Bronchial epithelial cell (primary cell): ENCODE measurements around the gene CMTM8. TPM values are rescaled to one million over a fixed set of nuclear protein-coding genes. Genes with fewer than 3 reads are reported as not detected.

Experiments
- DNase-seq: peaks from one replicate; pipeline ENCODE4 v3.0.0-alpha.2; 2010; ENCODE audit warnings: low read depth
- FAIRE-seq: peaks from 2 replicates; lab custom pipeline; 2011; peaks lifted over from hg19 to GRCh38; lab: Jason Lieb, UNC
- H3K27me3 ChIP-seq: 2 replicates; pipeline ENCODE4 v1.5.1; 2011; ENCODE audit warnings: low read length; ENCODE audit not compliant: control insufficient read depth, insufficient read depth
- H3K36me3 ChIP-seq: 2 replicates; pipeline ENCODE4 v1.5.1; 2011; ENCODE audit warnings: low read length; ENCODE audit not compliant: control insufficient read depth, insufficient read depth
- H3K4me3 ChIP-seq: 2 replicates; pipeline ENCODE4 v1.5.1; 2011; ENCODE audit warnings: mild to moderate bottlenecking, low read depth, low read length, control low read depth
- total RNA-seq: library from RNA; depleted of rRNA; stranded (reverse); fragments of >200 nt; gene quantifications from 2 replicates; pipeline ENCODE4 v1.2.1, GENCODE V29; 2014
- TF ChIP-seq, protein P1 (sequence below): IDR thresholded peaks from 2 replicates; pipeline ENCODE4 v1.5.1; 2011; ENCODE audit warnings: mild to moderate bottlenecking, moderate library complexity, low read length, control low read depth, inconsistent platforms; ENCODE audit not compliant: insufficient read depth, severe bottlenecking

CMTM8 gene
- total RNA-seq, 1 donor from 2014 or later: 0.79 TPM

DNA sequence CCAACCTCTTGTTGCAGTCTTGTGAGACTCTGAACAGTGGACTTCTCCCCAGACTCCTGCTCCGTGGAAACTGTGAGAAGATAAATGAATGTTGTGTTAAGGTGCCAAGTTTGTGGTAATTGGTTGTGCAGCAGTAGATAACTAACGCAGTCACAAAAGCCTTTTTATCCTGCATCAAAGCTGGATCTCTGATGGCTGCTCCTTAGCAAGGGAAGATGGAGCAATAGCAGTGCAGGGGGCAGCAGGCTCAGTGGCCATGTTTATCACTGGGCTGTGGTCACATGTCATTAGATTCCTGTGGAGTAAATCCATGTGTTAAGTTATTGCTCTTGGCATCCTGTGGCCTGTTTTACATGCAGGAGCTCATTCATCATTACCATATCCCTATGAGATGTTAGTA is 166.7 kb downstream of the CMTM8 start:
- H3K36me3 ChIP-seq: no peaks in the 10 kb centered on the region
- TF ChIP-seq, protein P1, sequence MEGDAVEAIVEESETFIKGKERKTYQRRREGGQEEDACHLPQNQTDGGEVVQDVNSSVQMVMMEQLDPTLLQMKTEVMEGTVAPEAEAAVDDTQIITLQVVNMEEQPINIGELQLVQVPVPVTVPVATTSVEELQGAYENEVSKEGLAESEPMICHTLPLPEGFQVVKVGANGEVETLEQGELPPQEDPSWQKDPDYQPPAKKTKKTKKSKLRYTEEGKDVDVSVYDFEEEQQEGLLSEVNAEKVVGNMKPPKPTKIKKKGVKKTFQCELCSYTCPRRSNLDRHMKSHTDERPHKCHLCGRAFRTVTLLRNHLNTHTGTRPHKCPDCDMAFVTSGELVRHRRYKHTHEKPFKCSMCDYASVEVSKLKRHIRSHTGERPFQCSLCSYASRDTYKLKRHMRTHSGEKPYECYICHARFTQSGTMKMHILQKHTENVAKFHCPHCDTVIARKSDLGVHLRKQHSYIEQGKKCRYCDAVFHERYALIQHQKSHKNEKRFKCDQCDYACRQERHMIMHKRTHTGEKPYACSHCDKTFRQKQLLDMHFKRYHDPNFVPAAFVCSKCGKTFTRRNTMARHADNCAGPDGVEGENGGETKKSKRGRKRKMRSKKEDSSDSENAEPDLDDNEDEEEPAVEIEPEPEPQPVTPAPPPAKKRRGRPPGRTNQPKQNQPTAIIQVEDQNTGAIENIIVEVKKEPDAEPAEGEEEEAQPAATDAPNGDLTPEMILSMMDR: no peak
- H3K27me3 ChIP-seq: no peaks in the 10 kb centered on the region
- FAIRE-seq (no peak), DNase-seq (no peak)
- no peak overlapping the region for H3K4me3 ChIP-seq

DNA sequence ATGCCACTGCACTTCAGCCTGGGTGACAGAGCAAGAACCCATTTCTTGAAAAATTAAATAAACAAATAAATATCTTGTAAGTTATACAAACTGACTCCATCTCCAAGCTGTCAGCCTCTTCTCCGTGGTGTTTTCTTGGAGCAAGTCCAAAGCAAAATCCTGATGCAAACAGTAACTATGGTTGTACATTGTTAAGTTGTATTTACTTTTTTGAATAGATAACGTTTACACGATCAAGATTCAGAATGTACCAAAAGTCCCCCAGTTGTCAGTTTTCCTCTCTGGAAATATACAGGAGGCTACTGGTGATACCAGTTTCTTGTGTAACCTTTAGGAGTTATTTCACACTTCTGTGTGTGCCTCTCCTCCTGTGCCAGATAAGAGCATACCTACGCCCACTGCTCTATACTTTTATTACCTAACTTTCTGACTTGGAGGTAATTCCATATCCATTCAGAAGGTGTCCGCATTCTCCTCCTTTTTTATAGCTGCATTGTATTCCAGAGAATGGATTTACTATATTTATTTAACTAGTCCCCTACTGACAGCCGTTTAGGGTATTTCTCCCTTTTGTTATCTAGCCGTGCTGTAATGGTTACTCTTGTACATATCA is 167.3 kb downstream of the CMTM8 start:
- H3K4me3 ChIP-seq: no peak overlapping the region
- TF ChIP-seq, protein P1: no peak
- FAIRE-seq (no peak), DNase-seq (no peak)
- no peaks in the 10 kb centered on the region for H3K27me3 ChIP-seq
- no peaks in the 10 kb centered on the region for H3K36me3 ChIP-seq

DNA sequence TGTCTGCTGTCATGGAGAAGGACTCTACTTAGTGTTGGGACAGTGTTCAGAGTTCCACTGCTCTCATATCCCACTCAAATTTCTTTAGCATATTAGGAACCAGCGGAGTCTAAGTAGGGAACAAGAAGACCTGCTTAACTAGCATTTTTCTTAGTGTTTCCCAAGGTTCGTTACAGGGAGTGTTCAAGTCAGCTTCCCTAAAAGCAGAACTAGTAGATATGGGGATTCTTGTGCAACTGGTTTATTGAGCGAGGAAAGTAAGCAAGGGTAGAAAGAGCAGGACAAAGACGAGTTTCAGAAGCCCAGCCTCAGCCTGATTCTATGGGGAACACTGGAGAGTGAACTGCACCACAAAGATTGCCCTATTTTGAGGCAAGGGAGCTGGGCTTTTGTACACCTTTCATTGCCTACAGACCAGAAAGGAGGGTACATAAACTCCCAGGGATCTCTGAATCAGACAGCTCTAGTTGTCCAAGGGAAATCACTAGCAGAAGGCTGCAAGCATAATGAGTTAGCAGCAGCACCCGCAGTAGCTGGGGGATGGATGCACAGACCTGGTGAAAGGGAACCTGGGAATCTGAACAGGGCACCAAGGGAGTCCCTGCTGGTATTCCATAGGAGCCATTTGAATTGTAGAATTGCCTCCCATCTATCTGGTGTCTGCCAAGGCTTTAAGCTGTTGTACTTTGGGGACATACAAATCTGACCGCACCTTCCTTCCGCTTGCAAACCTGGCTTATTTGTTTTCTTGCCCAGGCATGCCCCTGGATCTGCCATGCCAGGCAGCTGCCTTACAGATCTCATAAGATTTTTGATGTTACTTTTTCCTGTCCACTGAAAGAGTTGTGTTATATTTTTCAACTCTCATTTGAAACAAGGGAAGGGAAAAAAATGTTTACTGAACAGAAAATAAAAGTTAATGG is 168.3 kb downstream of the CMTM8 start:
- no peaks in the 10 kb centered on the region for H3K27me3 ChIP-seq
- peak; percentile 83 for DNase-seq
- no peak for FAIRE-seq
- no peak overlapping the region for H3K4me3 ChIP-seq
- no peaks in the 10 kb centered on the region for H3K36me3 ChIP-seq
- TF ChIP-seq, protein P1: no peak

GRCh38 chr3:32410367-32411246 is 172.1 kb downstream of the CMTM8 start:
- FAIRE-seq: no peak
- Histone ChIP-seq H3K27me3 (no peaks in the 10 kb centered on the region), H3K4me3 (no peak overlapping the region), H3K36me3 (no peaks in the 10 kb centered on the region)
- DNase-seq: no peak
- TF ChIP-seq, protein P1: no peak

- TF ChIP-seq, protein P1: no peak
- H3K4me3 ChIP-seq: no peak overlapping the region
- no peak for DNase-seq
- FAIRE-seq: no peak
- no peaks in the 10 kb centered on the region for H3K27me3 ChIP-seq
- H3K36me3 ChIP-seq: no peaks in the 10 kb centered on the region
These were observed 173.0 kb downstream of the CMTM8 start for GRCh38 chr3:32411442-32411841.
